Fibroblast of skin of right quadriceps (primary cell): ENCODE data around the gene KEL.
"Not testable (repeated sequence)": the region's sequence is repeated elsewhere in the genome, so short reads cannot be mapped to it uniquely, and the experiment has no call there.

ENCODE experiments used
- DNase-seq: peaks from one replicate; pipeline ENCODE4 v3.0.0-alpha.2; 2013

KEL gene, protein sequence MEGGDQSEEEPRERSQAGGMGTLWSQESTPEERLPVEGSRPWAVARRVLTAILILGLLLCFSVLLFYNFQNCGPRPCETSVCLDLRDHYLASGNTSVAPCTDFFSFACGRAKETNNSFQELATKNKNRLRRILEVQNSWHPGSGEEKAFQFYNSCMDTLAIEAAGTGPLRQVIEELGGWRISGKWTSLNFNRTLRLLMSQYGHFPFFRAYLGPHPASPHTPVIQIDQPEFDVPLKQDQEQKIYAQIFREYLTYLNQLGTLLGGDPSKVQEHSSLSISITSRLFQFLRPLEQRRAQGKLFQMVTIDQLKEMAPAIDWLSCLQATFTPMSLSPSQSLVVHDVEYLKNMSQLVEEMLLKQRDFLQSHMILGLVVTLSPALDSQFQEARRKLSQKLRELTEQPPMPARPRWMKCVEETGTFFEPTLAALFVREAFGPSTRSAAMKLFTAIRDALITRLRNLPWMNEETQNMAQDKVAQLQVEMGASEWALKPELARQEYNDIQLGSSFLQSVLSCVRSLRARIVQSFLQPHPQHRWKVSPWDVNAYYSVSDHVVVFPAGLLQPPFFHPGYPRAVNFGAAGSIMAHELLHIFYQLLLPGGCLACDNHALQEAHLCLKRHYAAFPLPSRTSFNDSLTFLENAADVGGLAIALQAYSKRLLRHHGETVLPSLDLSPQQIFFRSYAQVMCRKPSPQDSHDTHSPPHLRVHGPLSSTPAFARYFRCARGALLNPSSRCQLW

DNA sequence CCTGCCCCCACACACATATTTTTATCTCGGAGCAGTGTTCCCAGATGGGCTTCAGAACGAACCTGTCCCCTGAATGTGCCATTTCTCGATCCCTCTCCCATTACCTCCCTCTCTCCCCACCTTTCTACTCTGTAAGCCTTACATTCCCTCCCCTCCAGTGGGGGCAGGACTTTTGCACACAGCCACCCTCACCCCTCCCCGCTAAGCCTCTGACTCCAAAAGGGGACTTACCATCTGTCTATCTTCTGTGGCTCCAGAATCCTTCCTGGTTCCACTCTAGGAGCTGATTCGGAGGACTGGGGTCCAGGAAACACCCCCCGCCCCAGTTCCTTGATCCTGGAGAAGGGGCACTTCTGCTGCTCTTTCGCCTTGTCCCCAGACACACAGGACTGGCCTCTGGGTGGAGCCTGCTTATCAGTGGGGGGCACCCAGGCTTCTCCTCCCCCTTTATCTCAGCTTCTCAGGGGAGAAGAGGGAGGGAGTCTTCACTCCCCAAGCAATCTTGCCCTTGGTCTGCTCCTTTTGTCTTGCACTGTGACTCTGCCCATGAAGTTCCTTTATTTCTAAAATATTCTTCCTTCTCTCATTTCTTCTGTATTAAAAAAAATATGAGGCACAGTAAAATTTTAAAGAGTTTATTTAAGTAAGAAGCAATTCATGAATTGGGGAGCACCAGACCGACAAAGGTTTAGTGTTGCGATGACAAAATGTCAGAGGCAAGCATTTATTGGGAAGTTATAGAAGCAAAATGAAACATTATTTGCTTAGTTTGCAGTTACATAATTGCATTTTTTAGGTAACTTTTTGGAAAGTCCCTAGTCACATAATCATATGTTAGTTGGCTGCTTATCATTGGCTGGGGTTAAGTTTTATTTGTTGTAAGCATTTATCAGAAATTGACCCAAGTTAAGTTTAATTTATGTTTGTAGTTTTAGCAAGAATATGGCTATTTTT is at the start of gene KEL:
TSS of gene KEL (minus strand) at position 391 of the 954 bp plus-strand sequence. CDS start at position 234, 157 bp downstream.
- DNase-seq: no peak

DNA sequence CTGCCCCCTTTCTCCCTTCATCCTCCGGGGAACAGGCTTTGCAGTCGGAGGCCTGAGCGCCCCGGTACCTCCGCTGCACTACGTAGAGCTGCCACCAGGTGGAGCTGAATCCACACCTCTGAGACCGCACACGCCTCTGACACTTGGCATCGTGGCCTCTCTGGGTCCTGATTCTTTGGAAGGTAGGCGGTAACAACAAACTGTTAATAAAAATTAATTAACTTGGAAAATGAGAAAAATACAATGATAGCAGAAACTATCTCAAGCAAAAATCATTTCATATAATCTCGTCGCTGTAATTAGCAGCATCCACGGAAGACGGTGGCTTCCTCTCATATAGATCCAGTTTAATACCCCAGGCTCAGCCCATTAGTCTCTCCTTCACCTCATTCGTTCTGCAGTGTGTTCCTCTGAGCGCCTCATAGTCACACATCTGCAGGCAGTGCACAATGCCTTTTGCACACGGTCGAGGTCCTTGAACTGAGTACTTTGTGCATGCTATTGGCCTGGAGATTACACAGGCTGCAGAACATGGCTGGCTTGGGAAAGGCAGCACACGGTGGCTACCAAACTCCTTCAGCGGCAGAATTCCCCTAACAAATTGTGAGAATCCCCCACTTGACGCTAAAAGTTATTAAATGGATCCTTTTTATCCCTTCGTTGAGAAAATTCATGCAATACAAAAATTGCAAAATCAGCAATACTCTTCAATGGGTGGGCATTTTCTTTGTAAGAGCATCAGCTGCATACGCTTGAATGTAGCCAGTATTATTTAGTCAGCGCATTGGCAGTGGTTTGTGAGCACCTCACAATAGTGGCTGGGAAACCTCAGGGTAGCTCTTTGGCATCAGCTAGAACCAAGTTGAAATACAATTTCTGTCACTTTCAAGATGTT is 46.1 kb upstream of the KEL start:
- peak; percentile 50 for DNase-seq

DNA sequence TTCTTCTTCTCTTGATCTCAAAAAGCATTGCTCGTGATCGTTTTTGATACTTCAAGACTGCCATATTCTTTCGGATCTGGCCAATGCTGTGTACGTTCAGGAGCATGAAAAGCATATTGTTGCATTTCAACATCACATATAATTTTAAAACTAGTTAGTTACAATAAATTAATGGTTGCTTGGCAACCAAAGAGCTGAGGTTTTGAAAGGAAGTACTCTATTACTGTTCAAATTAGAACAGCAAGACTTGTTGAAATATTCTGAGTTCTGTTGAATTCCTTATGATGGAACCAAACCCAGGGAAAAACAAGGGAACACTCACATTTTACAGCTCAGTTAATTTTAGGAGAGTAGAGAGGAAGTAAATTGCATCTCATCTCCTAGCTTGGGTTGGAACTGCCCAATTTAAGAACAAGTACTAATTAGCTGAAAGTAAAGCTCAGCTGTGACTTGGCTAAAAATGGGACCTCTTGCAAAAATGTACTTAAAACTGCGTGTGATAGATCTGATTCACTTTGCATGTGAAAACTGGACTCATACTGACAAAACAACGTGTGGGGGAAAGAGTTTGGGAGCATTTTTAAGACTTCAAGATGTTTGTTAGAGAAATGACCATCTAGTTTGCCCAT is 43.6 kb upstream of the KEL start:
- DNase-seq: no peak

DNA sequence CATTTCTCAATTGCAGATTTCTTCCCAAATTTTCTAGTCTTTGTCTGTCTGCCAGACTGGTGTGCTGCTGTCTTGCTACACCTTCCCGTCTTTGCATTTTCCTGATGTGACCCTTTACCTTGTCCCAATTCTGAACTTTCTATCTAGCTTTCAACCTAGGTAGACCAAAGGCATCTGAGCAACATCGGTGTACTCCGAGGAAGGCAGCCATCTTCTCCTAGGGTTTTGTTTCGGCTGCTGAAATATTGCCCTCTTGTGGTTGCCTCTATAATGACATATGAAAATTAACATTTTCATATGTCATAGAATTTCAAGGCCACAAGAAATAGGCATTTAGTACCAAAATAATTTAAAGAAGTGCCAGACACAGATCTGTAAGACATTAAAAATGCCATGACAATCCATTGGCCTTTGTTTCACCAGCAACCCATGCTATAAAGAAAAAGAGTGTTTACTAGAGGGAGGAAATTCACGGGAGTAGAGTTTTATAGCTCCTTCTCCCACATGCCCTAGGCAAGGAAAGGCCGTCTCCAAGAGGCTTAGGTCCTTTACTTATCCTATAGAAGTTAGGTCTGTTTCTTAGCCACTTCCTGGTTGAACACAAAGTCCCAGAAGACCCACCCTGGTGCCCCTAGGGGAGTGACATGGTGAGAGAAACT is 41.4 kb upstream of the KEL start:
- DNase-seq: peak; percentile 25

DNA sequence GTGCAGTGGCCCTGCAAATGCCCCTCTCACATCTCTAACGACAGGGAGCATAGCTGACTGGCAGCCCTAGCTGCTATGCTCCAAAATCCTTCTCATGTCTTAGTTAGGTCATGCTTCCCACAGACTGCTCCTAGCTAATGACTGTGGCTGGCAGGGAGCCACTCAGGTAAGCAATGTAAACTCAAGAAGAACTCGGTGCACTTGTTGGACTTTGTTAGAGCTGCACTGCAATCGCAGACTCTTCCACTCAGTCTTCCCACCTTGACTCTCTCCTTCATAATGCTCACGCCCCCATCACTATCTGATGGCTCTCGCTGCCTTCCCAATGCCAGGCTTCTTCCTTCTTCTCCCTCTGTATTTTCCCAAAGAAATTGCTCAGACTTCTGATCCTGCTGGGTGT is 40.7 kb upstream of the KEL start:
- DNase-seq: no peak

DNA sequence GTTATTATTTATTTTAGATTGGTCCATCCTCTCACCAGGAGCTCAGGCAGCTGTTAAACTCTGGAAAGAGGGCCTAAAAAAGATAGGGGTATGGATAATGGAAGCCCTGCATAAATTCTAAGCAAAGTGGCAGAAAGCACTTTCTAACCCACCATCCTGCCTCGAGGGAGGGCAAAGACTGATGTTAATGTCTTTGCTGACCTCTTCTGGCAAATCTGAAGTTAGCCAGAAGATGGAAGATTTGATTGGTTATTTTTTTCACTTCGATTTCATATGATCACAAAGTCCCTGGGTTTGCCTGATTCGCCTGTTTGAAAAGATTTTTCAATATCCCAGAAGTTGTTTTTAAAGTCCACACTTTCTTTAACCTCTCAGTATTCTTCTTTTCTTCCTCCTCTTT is 39.9 kb upstream of the KEL start:
- no peak for DNase-seq

DNA sequence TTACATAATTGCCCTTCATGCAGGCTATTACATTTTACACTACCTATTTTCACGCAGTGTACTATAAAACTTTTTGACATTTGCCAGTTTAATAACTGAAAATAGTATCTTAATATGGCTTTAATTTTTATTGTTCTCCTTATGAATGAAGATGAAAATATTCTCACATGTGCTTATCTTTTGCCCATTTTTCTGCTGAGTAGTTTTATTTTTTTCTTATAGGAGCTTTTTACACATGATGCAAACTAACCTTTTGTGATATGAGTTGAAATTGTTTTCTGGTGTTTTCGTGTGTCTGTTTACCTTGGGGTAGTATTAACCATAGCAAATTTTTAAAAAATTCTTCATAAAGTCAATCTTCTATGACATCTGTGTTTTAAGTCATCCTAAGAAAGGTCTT is 38.5 kb upstream of the KEL start:
- DNase-seq: no peak

DNA sequence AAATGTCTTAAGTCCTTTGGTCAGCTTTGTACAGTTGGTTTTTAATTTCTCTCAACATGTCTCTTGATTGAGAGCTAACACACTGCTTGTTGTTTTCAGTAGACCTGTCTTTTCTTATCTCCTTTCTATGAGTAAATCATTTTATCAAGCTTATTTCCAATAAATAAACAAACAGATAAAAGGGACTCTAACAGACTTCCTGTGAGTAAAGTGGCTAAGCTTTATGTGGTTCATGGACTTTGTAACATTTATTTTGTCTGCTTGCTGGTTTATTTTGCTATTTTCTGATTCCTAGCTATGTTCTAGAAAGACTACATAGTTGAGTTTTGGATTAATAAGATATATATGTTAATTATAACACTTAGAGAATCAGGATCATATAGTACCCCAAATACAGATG is 37.6 kb upstream of the KEL start:
- DNase-seq: no peak

DNA sequence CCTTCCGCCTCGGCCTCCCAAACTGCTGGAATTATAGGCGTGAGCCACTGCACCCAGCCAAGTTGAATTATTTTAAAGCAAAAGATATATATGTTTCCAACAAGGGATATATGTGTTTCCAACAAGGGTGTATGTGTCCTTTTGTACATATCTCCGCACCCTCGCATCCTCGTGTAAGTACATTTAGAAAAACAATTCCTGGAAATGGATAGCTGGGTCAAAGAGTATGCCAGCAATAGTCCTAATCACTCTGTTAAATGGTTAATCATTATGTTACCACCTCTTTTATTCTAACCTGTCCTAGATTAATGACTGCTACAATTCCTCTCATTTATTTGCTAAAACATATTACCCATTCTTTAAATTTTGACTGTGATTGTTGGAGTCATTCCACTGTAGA is 36.8 kb upstream of the KEL start:
- DNase-seq: no peak

DNA sequence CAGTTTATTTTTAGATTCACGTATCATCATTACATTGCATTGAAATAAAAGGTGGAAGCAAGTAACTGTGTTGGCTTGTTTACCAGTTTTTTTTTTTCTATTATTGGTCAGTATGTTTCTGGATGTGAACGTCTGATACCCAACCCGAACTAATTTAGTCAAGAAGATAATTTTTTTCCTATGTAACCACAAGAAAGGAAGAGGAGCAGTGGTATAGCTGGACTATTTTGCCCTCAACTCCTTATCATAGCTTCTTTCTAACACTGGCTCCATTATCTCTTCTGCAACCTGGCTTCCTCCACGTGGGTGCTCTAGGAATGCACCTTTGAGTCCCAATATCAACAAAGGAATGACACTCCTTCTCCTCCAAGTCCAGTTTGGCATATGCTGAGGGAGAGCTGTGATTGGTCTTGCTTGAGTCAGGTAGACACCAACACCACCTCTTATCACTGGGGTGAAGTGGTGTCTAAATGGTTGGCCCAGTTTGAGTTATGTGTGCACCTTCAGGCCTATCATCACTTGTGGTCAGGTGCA is 35.4 kb upstream of the KEL start:
- DNase-seq: no peak

DNA sequence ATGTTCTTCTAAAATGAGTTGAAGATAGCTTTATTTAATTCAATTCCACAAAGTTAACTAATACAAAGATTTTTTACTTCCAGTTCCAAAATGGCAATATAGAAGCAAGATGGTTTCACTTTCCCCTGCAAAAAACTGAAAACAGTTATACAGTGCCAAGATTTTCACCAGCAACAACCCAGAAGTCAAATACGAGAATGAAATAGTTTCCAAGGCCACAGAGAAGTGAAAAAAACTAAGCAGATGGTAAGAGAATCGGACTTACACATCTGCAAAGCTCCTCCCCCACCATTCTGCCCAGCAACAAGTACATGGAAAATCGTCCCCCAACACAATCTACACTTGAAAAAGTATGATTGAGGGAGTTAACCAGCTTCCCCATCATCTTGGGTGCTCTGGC is 30.3 kb upstream of the KEL start:
- DNase-seq: no peak

DNA sequence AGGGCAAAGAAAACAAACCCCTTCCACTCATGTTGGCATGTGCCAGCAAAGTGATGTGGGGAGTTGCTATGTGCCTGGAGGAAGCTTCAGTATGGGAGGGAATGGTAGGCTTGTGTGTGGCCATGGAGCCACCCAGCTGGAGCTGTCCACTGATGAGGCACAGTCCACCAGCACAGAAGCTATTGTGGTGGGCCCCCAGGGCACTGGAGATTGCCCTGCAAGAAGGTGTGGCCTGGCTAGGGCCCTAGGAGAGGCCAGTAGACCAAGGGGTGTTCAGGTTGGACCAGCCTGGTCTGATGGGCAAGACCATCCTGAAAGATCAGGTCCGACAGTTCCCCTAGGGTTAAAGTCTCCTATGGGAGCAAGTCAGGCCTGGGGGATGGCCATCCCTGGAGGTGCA is 22.1 kb upstream of the KEL start:
- no peak for DNase-seq

DNA sequence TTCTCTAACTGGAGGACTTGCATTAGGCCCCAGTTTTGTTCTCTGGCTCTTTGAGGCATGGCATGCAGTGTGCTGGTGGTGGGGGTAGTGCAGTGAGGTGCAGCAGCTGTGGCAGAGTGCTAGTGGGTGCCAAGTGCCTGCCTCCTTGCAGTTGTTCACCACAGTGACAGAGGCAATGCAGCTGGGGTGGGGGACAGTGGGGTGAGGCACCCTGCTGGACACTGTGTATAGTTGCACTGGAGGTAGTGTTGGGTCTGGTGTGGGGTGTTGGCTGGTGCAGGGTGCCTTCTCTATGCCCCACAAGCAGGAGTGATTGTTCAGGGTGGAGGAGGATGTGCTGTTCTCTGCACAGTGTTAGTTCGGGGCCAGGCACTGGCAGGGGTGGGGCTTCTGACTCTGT is 21.7 kb upstream of the KEL start:
- no peak for DNase-seq

DNA sequence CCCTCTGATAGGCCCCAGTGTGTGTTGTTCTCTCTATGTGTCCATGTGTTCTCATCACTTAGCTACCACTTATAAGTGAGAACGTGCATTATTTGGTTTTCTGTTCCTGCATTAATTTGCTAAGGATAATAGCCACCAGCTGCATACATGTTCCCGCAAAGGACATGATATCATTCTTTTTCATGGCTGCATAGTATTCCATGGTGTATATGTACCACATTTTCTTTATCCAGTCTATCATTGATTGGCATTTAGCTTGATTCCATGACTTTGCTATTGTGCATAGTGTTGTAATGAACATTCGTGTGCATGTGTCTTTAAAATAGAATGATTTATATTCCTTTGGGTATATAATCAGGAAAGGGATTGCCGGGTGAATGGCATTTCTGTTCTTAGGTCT is 16.2 kb upstream of the KEL start:
- DNase-seq: not testable (repeated sequence)

DNA sequence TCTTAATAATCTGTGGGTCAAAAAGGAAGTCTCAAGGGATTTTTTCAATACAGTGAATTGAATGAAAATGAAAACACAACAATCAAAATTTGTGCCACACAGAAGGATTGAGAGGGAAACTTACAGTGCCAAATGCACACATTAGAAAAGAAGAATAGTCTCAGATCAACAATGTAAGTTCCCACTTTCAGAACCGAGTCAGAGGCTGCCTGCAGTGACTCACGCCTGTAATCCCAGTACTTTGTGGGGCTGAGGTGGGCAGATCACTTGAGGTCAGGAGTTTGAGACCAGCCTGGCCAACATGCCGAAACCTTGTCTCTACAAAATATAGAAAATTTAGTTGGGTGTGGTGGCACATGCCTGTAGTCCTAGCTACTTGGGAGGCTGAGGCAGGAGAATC is 12.5 kb upstream of the KEL start:
- DNase-seq: no peak

DNA sequence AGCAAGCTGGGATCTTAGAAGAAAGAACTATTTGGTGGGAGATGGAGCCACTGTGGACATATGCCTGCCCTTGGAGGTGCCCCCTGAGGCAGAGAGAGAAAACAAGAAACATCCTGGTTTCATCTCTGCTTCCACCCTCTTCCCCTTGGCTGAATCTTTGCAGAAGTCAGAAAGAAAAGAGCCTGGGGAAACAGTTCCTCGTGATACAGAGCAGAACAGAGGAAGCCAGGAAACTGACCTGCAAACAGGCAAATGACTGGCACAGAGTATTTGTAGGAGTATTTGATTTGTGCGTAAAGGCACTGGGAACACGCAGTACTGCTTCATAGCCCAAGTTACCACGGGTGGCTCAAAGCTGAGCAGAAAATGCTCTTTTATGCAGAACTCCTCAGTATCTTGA is 7.0 kb upstream of the KEL start:
- DNase-seq: no peak

DNA sequence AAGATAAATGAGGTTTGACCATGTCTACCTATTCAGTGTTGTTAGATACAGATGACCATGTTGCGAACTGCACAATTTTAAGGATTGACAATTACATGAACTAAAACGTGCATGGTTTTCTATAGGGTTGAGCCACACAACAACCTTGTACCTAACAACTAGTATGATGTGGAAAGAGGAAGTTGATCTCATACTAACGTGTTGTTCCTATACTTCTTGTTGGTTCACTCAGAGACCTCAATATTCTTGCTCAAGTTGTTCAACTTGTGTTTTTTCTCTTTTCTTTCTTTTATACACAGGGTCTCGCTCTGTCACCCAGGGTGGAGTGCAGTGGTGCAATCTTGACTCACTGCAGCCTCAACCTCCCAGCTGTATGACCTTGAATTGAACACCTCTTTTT is 6.1 kb upstream of the KEL start:
- DNase-seq: no peak

DNA sequence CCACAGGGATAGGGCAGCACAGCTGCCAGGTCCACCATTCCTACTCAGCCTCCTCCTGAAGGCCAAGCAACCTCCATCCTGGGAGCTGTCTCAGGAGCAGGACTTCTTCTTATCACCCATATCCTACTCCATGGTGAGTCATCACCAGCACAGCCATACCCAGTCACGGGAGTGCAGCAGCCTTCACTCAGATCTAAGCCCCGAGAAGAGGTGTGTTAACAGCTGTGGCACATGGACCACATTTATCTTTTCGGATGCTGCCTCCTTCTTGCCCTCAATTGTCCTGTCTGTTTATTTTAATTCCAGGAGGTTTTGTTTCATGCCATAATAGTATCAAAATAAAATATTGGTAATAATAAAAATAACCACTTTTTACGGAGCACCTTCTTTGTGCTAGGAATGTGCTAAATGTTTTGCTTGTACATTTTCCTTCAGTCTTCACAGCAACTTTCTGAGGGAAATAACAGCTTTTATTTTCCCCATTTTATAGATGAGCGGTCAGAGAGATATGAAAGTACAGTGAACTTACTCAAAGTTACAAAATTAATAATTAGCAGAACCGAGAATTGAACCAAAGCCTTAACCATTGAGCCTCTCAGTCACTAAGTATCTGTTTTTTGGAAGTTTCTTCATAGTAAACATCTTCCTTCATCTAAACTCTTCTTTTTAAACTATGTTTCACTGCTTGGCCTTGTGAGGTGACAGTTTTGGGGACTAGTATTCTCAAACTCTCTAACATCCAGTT is 2.5 kb upstream of the KEL start:
- no peak for DNase-seq

DNA sequence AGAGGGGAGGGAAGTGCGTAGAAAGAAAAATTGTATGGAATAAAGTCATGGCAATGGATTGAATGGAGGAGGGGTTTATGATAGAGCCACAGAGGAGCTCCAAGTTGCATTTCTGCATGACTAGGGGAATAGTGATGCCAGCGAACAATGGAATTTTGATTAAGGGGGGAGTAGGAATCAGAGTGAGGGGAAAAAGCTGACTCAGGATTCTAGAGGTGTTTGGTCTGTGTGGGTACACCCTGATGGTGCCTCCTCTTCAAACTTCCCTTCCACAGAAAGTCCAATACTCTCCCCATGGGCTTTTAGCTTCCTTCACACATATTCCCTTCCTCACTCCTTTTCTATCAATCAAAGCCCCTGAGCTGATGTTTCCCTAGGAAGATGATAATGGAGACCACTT is 1.8 kb upstream of the KEL start:
- no peak for DNase-seq

DNA sequence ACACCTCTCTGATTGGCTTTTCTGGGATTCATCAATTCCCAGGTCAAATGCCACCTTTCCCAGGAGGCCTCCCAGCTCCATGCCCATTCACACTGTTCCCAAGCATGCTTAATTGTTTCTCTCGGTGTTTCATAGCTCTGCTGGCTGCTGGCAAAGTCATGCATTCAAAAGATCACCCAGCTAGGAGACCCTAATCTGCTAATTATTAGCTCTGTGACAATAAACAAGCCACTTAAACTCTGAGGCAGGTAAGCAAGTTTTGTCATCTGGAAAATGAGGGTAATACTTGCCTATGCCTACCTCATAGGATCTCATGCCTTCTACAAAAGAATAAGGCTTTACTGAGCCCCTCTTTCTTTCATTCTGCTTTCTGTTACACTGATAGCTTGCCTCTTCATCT is 828 bp upstream of the KEL start:
- no peak for DNase-seq
